Measurements from ENCODE around the gene NNAT.
A peak's percentile ranks its signal among the peaks of the same experiment; 100 is the strongest.

Gene NNAT

DNA sequence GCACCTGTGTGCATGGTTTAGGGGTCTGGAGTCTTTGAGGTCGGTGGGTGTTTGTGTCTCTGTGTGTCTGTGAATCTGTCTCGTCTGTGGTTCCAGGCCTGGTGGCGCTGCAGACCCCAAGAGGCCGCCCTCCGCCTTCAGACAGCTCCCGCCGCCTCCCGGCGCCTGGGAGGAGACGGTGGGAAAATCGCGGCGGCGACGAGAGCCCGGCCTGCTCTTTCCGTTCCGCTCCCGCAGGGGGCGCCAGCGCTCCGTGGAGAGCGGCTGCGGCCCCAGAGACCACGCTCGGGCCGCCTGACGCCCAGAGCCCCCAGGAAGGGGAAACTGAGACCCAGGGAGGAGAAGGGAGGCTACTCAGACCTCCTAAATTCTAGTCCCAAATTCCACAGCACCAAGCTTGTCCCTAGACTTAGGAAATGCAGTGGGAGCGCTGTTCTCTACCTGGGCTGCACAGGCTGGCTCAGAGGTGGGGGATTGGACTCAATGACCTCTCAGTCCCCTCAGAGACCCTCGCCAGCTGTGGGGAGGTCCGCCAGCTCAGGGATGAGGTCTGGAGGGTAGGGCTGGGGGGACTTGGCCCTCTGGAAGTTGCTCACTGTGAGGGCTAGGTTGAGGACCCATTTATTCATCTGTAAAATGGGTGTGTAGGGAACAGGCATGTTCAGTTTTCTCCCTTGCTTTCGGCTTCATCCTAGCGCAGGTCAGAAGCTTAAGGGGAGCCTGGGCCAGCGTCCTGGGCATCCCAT lies 43.5 kb downstream of the NNAT start:
- in situ Hi-C loops (cut with MboI; ENCODE audit: low pct_unique_long_range_greater_than_20kb, low sequenced_read_pairs, unreplicated experiment), result loop anchor here (10.0 to 25.0 kb wide), 2 partner anchors 430 to 648 kb away; no protein-coding TSS in a partner anchor
- peak; percentile 81 for DNase-seq (ENCODE audit: low spot score)
- TF ChIP-seq, protein P1, sequence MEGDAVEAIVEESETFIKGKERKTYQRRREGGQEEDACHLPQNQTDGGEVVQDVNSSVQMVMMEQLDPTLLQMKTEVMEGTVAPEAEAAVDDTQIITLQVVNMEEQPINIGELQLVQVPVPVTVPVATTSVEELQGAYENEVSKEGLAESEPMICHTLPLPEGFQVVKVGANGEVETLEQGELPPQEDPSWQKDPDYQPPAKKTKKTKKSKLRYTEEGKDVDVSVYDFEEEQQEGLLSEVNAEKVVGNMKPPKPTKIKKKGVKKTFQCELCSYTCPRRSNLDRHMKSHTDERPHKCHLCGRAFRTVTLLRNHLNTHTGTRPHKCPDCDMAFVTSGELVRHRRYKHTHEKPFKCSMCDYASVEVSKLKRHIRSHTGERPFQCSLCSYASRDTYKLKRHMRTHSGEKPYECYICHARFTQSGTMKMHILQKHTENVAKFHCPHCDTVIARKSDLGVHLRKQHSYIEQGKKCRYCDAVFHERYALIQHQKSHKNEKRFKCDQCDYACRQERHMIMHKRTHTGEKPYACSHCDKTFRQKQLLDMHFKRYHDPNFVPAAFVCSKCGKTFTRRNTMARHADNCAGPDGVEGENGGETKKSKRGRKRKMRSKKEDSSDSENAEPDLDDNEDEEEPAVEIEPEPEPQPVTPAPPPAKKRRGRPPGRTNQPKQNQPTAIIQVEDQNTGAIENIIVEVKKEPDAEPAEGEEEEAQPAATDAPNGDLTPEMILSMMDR (IDR thresholded peaks at IDR 0.05; ENCODE audit: extremely low read depth, insufficient read depth, missing control alignments), result peak; percentile 97

DNA sequence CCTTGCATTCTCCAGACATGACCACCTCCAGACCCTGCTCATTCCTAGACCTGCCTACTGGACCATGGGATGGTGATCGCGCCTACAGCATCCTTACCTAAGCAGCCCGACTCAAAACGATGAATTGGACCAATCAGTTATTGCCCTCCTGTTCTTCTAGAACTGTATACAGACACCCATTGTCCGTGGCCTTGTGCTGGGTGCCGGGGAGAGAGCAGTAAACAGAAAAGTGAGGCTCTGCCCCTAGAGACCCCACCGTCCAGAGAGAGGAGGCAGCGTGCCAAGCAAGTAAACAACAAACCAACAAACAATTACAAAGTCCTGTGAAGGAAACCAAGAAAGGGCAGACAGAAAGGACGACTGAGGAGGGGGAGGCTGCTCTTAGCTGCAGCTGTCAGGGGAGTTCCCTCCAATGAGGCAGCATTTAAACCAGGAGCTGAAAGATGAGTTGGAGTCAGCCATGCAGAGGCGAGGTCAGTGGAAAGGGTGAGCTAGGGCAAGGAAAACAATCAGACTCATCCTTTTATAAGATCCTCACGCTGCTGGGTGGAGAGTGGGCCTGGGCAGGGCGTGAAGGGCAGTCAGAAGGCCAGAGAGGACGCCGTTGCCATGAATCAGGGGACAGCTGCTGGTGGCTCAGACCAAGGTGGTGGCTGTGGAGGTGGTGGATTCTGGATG lies 44.2 kb downstream of the NNAT start:
- TF ChIP-seq, protein P1 (IDR thresholded peaks at IDR 0.05; ENCODE audit: extremely low read depth, insufficient read depth, missing control alignments), result no peak
- DNase-seq (ENCODE audit: low spot score), result no peak
- in situ Hi-C loops (cut with MboI; ENCODE audit: low pct_unique_long_range_greater_than_20kb, low sequenced_read_pairs, unreplicated experiment), result loop anchor here (10.0 to 25.0 kb wide), 2 partner anchors 430 to 647 kb away; no protein-coding TSS in a partner anchor

DNA sequence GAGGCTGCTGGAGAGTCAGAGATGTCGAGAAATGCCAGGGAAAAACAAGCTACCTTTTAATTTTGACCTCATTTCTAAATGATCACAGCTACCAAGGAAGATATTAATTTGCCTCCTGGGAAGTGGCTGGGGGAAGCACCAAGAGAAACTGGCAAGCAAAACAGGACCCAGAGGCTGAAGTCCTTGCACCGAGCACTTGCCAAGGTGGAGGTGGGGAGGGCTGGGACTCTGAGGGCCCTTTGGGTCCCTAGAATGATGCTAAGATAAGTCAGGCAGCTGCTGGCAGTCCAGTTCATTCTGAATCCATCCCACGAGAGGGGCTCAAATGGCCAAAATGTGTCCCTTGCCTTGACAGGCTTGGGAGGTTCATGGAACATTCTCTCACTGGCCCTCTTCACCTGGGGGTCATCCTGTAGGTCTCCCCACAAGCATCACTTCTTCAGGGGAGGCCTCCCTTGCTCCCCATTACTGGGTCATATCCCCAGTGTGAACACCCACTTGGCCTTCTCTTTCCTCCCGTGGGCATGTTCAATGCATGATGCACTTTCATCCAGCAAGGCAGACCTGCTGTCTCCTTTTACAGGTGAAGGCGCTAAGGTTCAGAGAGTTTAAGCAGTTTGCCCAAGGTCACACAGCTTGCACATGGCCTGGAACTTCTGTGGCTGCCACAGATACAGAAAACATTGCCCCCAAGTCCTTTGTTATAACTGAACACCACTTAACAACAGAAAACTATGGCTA lies 45.7 kb downstream of the NNAT start:
- in situ Hi-C loops (cut with MboI; ENCODE audit: low pct_unique_long_range_greater_than_20kb, low sequenced_read_pairs, unreplicated experiment), result loop anchor here (10.0 to 25.0 kb wide), 2 partner anchors 428 to 646 kb away; no protein-coding TSS in a partner anchor
- TF ChIP-seq, protein P1 (IDR thresholded peaks at IDR 0.05; ENCODE audit: extremely low read depth, insufficient read depth, missing control alignments), result no peak
- DNase-seq (ENCODE audit: low spot score), result no peak

DNA sequence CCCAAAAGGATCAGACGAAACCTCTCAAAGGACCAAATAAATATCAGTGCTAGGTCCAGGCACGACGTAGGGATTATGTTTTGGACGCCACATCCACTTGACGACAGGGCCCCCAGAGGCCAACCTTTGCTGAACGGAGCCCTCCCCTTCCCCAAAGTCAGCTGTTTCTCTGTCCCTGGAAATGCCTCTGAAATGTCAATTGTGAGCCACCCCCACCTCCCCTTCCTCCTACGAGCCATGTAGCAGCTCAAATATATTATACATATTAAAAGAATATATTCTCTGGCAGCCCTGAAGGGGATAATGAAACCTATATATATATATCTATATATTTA lies 46.2 kb downstream of the NNAT start:
- TF ChIP-seq, protein P1 (IDR thresholded peaks at IDR 0.05; ENCODE audit: extremely low read depth, insufficient read depth, missing control alignments), result no peak
- in situ Hi-C loops (cut with MboI; ENCODE audit: low pct_unique_long_range_greater_than_20kb, low sequenced_read_pairs, unreplicated experiment), result loop anchor here (10.0 to 25.0 kb wide), 2 partner anchors 428 to 645 kb away; no protein-coding TSS in a partner anchor
- DNase-seq (ENCODE audit: low spot score), result no peak

DNA sequence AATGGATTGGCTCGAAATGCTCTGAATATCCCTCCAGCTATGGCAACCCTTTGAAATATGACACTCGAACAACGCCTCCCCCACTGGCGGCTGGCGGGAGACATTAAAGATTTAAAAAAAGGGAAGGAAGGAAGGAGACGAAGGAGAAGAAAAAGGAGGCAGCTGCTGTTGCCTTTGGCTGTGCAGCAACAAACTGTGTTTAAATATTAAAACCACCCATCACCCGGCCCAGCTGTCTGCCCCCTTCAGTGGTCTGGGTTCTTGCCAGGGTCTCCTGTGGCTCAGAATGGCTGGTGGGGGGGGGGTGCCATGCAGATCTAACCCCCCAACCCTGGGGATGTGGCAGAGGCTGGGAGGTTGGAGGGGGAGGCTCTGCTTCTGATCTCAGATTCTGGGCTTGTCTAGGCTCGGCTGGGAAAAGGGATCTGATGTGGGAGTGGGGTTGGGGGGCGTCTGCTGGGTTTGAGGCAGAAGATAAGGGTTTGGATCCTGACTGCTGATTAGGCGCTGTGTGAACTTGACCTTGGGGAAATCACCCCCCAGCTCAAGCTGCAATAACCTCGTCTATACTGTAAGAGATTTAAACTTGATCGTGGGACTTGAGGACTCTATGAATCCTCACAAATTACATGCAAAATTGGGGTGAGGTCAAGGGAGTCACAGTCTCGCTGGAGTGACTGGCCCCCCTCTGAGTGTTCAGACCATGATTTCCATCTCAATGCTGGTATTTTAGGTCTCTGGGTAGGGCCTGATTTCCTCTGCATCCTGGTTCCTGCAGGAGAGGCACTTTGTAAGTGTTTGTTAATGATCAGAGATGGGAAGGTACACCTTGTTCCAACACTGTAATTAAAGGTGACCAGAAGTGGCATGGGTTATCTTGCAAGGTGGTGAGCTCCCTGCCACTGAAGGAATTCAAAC lies 46.9 kb downstream of the NNAT start:
- TF ChIP-seq, protein P1 (IDR thresholded peaks at IDR 0.05; ENCODE audit: extremely low read depth, insufficient read depth, missing control alignments), result no peak
- DNase-seq (ENCODE audit: low spot score), result no peak
- in situ Hi-C loops (cut with MboI; ENCODE audit: low pct_unique_long_range_greater_than_20kb, low sequenced_read_pairs, unreplicated experiment), result loop anchor here (10.0 to 25.0 kb wide), 2 partner anchors 427 to 644 kb away; no protein-coding TSS in a partner anchor

All from GM13977 (cell line).